Astrocyte (in vitro differentiated cells and primary cell): ENCODE measurements around the gene CPNE5.

Experiments used
- CTCF ChIP-seq: IDR thresholded peaks from 2 replicates; pipeline ENCODE4 v1.5.1; 2011; ENCODE audit warnings: low read depth, mild to moderate bottlenecking, inconsistent platforms, low read length, moderate library complexity; ENCODE audit not compliant: insufficient read depth
- EZH2 ChIP-seq: IDR thresholded peaks from 2 replicates; pipeline ENCODE4 v1.6.1; 2012; ENCODE audit warnings: mild to moderate bottlenecking, low read length, inconsistent platforms; ENCODE audit not compliant: insufficient read depth

GRCh38 chr6:36700831-36701230, 138.4 kb downstream of the CPNE5 start:
- no peak for TF ChIP-seq CTCF
- no peak for TF ChIP-seq EZH2
